Loucy (cell line): Measurements from ENCODE around the gene CACNA1B.

ENCODE experiments used
- EZH2phosphoT487 ChIP-seq: fragments of 200-600 bp; IDR thresholded peaks from 2 replicates; pipeline ENCODE4 v1.6.1; 2018; ENCODE audit warnings: antibody characterized with exemption, mild to moderate bottlenecking, moderate library complexity, borderline replicate concordance
- TF ChIP-seq, protein P1 (sequence below): fragments of 200-600 bp; sonication (generic); conservative IDR thresholded peaks from 2 replicates; pipeline ENCODE4 v1.5.1; 2014; ENCODE audit warnings: mild to moderate bottlenecking, antibody characterized with exemption, low read length

DNA sequence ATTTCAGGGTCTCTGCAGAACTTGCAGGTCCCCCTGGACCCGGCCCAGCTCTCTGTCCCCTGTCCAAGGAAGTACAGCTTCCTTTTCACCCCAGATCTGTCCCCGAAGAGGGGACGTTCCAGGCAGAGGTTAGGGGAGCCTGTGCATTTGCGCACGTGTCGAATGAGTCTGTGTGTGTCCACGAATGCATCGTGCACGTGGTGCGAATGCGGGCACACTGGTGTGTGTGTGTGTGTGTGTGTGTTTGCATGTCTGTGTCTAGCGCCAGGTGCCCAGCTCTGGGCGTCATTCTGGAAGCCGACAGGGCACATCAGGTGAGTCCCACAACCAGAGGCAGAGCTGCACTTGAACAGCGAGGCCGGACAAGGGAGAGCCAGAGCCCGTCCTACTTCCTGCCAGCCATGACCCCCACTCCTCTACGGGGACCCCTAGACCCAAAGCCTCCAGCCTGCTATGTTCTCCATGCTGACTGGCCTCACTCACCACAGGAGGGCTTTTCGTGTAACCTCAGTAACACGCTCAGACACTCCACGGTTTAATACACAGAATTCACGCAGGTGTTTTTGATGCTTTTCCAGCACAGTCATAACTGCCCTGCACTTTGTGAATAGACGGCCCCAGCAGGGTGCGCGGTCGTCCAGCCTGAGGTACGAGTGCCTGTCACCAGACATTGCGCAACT lies 41.3 kb upstream of the CACNA1B start:
- TF ChIP-seq, protein P1, sequence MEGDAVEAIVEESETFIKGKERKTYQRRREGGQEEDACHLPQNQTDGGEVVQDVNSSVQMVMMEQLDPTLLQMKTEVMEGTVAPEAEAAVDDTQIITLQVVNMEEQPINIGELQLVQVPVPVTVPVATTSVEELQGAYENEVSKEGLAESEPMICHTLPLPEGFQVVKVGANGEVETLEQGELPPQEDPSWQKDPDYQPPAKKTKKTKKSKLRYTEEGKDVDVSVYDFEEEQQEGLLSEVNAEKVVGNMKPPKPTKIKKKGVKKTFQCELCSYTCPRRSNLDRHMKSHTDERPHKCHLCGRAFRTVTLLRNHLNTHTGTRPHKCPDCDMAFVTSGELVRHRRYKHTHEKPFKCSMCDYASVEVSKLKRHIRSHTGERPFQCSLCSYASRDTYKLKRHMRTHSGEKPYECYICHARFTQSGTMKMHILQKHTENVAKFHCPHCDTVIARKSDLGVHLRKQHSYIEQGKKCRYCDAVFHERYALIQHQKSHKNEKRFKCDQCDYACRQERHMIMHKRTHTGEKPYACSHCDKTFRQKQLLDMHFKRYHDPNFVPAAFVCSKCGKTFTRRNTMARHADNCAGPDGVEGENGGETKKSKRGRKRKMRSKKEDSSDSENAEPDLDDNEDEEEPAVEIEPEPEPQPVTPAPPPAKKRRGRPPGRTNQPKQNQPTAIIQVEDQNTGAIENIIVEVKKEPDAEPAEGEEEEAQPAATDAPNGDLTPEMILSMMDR, result no peak
- TF ChIP-seq EZH2phosphoT487, result no peak
